GM19239 (cell line): ENCODE results near the gene PIAS1.

Experiments
- DNase-seq: peaks from one replicate; pipeline ENCODE4 v3.0.0; 2011; ENCODE audit warnings: low spot score; ENCODE audit not compliant: insufficient read length
- FAIRE-seq: peaks from 2 replicates; lab custom pipeline; 2011; peaks lifted over from hg19 to GRCh38; lab: Jason Lieb, UNC

PIAS1 gene

GRCh38 chr15:68061171-68061570 is 7.1 kb downstream of the PIAS1 start:
- DNase-seq: no peak
- no peak for FAIRE-seq

DNA sequence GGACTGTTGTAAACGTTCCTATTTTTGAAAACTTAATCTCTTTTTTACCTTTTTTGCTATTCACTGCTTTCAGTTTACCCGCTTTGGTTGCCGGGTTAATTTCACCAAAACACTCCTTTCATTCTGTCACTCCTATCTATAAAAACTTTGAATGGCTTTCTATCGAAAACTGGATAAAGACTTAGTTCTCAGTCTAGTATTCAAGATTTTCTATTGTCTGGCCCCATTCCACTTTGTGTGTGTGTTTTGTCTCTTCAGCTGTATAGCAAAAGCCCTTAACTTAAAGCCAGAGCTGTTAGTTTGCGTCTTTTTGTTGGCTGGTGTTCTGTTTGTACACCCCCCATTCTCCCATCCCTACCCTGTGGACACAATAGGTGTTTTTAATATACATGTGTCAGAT is 7.5 kb downstream of the PIAS1 start:
- DNase-seq (no peak), FAIRE-seq (no peak)

DNA sequence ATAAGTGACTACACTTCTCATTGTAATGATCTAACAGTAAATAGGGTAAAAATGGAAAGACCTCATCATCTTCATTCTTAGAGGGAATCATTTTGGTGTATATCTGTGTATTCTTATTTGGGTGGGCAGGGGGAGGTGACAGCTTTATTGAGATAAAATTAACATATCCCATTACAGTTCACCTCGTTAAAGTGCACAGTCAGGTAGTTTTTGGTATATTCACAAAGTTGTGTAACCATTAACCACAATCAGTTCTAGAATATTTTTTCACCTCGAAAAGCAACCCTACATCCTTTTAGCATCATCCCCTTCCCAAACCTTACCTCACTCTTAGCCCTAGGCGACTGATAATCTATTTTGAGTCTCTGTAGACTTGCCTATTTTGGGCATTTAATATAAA is 8.1 kb downstream of the PIAS1 start:
- no peak for DNase-seq
- FAIRE-seq: no peak

- DNase-seq (no peak), FAIRE-seq (peak; percentile 8)
Observed at GRCh38 chr15:68062946-68063465, 8.9 kb downstream of the PIAS1 start.

GRCh38 chr15:68063606-68064005 is 9.5 kb downstream of the PIAS1 start:
- no peak for FAIRE-seq
- no peak for DNase-seq

DNA sequence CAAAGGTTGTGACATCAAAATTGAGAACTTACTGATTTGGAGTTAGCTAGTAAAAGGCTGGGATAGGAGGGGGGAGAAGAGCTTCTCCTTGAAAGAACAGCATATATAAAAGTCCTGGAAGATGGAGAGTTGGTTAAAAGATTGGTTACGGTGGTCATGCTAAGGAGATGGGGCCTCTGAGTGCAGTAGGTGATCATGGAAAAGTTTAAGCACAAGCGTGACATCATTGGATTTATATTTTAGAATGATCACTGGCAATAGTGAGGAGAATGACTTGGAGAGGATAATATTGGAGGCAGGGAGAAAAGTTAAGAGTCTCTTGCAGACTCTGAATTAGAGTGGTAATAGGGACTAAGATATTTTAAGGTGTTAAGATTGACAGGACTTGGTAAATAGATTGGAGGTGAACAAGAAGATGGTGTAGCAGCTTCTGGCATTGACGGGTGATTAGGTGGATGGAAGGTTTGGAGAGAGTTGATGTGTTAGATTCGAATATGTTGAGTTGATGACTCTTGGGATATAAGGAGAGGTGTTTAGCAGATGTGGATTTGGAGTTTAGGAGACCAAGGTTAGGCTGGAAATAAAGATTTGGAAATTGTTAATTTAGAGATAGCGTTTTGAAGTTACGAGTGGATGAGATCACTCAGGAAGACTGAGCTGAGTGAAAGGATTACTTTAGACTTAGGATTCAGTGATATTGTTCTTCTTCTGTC is 19.6 kb downstream of the PIAS1 start:
- FAIRE-seq: peak; percentile 58

GRCh38 chr15:68075764-68076385 is 21.8 kb downstream of the PIAS1 start:
- DNase-seq: no peak
- FAIRE-seq: no peak

More for the DNA sequence above, 19.6 kb downstream of the PIAS1 start:
- no peak for DNase-seq

DNA sequence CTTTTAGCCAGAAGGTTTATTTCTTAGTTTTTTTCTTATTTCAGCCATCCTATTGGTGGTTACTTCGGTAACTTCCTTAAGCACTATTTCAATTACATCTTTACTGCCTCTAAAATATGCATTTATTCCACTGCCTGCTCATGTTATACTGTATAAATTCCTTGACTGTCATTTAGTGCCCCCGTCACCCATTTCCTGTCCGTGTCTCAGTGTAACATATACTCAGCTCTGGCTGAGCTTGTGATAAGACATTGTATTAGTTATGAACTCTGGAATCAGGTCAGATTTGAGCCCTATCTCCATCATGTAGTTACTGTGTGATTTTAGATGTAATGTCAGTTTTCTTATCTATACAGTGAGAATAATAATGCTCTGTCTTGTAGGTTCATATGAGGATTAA is 24.2 kb downstream of the PIAS1 start:
- FAIRE-seq: no peak
- DNase-seq: no peak

- FAIRE-seq: peak; percentile 48
Observed at GRCh38 chr15:68080334-68080733, 26.2 kb downstream of the PIAS1 start.

GRCh38 chr15:68080783-68081182 is 26.7 kb downstream of the PIAS1 start:
- DNase-seq (no peak), FAIRE-seq (no peak)

More at GRCh38 chr15:68080334-68080733, 26.2 kb downstream of the PIAS1 start:
- DNase-seq: no peak

- FAIRE-seq (peak; percentile 37), DNase-seq (no peak)
Observed at GRCh38 chr15:68081869-68082505, 27.9 kb downstream of the PIAS1 start.

DNA sequence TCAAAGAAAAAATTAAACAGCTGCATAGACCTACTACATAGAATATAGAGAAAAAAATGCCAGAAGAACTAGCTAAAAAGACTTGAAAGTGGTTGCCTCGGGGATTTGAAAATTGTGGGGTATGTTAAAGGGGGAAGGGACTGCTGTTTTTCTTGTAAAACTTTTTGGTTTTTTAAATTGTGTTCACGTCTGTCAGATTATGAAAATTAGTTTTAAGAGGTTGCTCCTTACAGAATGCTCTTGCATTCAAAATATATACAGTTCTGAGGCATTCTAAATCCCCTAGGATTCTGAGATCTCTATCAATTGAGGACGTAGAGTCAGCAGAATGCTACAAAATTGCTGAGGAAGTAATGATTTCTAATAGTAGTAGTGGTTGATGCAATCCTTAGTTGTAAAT is 28.6 kb downstream of the PIAS1 start:
- DNase-seq: no peak
- no peak for FAIRE-seq

- no peak for FAIRE-seq
- DNase-seq: no peak
Observed at GRCh38 chr15:68083463-68083862, 29.3 kb downstream of the PIAS1 start.

- no peak for FAIRE-seq
Observed at GRCh38 chr15:68085052-68085451, 30.9 kb downstream of the PIAS1 start.

GRCh38 chr15:68091743-68092142 is 37.6 kb downstream of the PIAS1 start:
- no peak for DNase-seq
- no peak for FAIRE-seq

More at GRCh38 chr15:68085052-68085451, 30.9 kb downstream of the PIAS1 start:
- no peak for DNase-seq

GRCh38 chr15:68096099-68096498 is 42.0 kb downstream of the PIAS1 start:
- no peak for DNase-seq

GRCh38 chr15:68097029-68097428 is 42.9 kb downstream of the PIAS1 start:
- peak; percentile 80 for FAIRE-seq

More at GRCh38 chr15:68096099-68096498, 42.0 kb downstream of the PIAS1 start:
- FAIRE-seq: peak; percentile 57

DNA sequence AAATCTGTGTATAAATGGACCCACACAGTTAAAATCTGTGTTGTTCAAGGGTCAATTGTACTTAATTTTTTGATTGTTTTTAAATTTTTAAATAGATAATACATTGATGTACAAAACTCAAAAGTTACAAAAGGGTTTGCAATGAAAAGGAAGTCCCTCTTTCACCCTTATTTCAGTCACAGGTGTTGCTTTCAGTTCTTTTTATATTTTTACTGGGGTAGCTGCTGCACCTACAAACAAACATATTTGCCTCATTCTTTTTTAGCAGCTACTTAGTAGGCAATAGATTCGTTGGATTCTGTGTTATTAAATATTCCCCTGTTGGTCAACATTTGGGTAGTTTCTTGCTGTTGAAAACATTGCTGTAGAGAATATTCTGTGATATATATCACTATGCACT is 44.4 kb downstream of the PIAS1 start:
- FAIRE-seq (no peak), DNase-seq (no peak)

More at GRCh38 chr15:68097029-68097428, 42.9 kb downstream of the PIAS1 start:
- no peak for DNase-seq

- DNase-seq (no peak), FAIRE-seq (no peak)
Observed at GRCh38 chr15:68100194-68100593, 46.1 kb downstream of the PIAS1 start.

DNA sequence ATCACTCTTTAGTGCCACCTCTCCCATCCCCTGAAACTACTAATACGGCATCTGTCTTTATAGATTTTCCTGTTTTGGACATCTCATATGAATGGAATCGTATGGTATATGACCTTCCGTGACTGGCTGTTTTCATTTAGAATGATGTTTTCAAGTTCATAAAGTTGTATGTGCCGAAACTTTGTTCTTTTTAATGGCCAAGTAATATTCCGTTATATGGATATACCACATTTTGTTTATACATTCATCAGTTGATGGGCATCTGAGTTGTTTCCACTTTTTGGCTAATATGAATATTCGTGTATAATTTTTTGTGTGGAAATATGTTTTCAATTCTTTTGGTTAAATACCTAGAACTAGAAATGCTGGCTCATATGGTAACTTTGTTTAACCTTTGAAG is 49.5 kb downstream of the PIAS1 start:
- DNase-seq (no peak), FAIRE-seq (peak; percentile 49)

DNA sequence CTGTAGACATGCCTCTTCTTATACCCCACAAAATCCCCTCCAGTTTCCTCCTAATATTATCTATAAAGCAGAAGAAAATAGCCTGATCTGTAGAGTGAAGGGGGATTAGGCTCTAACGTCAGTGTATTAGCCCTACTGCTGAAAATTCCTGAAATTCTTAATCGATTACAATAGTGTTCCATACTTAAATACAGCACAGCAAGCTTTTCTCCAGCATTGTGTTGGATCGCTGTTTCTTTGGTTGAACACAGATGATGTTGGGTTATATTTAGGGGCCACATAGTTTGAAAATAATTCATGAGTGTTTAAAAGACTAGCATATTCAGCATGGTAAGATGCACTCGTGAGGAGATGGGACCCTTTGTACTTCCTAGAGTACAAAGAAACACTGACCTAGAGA is 52.5 kb downstream of the PIAS1 start:
- FAIRE-seq (no peak), DNase-seq (no peak)
